Stimulated activated naive CD4-positive, alpha-beta T cell treated with Interleukin-2 at 50 U/mL for 16 hours (primary cell): Measurements from ENCODE around the gene GMPPA.

Experiments used
- DNase-seq: peaks from one replicate; lab custom pipeline; 2025; lab: John Stamatoyannopoulos, UW

Gene GMPPA

DNA sequence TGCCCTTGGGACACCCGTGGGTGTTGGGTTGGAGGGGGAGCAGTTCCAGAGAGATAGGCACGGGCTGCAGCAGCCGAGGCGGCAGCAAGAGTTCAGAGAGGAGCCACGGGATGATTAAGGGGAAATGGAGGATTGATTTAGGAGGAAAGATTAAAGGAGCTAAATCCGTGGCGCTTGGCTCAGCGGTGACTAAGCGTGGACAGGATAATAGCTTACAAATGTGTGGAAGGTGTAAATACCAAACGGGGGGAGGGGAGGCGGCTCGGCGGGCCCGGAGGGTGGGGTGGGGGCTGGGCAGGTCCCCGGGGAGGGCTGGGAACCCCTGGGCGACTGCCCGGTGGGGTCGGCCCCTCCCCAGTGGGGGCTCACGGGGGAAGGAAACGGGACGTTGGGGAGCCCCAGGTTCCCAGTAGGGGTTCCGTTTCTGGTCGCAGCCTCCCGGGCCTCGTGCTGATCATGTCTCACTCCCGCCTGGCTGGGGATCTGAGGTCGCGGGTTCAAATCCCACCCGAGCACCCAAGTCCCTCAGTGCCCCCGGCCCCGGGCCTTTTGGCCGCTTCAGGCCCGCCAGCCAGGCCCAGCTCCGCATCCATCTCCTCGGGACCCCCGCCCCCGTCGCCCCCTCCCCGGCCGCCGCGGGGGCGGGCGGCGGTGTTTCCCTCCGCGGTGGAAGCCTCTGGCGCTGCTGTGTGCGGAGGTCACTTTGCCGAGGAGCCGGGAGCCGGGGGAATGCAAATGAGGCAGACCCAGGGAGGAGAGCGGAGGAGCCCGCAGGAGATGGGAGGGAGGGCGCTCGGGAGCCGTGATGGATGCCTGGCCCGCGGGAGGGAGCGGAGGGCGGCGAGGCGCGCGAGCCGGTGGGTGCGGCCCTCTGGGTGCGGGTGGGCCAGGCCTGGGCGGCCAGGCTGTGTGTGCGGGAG, 23.7 kb downstream of the GMPPA start:
- no peak for DNase-seq

DNA sequence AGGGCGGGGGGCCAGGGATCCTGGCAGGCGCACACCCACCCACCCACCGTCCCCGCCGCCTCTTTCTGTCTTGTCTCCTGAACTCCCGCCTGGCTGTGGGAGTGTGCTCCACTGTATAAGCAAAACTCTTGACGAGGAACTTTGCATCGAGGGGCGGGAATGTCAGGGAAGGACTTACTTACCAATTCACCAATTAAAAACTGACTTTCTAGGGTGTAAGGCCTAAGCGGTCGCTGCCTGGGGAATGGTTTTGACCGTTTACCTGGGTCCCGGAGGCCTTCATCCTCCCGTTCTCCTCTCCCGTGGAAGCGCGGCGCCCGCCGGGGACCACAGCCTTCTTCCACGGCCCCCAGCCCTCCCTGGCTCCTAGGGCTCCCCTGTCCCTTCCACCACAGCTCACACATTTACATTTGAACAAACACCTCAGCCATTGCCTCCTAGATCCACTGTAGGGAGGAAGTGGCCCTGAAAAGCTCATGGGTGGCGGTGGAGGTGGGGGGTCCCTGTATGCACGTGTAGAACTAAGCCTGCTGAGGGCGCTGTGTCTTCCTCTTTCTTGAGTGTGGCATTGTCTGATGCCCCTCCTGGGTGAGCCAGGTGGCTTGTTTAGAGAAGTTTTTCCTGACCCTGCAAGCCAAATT, 24.5 kb downstream of the GMPPA start:
- no peak for DNase-seq

- no peak for DNase-seq
Observed at GRCh38 chr2:219524817-219525216, 26.1 kb downstream of the GMPPA start.

DNA sequence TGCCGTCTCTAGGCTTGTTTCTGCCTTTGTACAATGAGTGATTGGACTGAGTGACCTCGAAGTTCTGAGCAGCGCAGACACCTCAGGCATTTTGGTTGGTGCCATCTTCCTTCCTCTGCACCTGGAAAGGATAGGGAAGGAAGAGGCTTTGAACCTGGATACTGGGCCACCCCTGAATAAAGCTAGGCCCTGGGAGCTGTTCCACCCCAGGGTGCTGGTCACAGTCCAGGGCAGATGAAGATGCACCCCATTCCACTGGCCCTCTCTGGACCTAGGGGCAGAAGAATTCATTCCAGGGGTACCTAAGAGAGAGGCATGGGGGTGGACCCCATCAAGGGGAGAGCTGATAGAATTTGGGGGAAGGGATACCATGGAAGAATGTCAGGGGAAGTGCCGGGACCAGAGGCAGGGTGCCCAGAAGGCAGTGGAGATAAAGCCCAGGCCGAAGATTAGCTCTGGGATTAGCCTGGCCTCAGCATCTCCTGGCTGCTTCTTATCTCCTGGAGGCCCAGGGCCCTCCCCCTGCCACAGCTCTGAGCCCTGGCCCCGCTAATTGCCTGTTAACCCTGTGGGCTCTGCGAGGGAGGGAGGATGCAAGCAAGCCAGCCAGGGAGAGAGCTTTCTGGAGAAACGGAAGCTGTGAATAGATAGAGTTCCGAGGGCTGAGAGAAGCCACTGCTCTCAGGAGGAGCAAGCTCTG, 27.0 kb downstream of the GMPPA start:
- no peak for DNase-seq

GRCh38 chr2:219526320-219527075, 27.8 kb downstream of the GMPPA start:
- no peak for DNase-seq

DNA sequence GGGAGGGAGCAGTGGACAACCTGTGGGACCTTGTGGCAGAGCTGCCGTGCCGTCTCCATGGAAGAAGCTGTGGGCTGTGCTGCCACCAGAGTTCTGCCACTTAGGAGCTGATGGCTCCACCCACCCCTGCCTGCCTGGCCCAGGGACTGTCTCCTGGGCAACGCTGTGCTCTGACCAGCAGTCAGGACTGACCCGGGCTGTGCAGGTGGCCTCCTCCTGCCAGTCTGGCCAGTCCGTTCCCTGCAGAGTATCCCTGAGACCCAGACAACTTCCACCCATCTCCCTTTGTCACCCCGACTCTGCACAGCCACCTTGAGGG, 28.3 kb downstream of the GMPPA start:
- no peak for DNase-seq

- no peak for DNase-seq
Observed at GRCh38 chr2:219527472-219527871, 28.8 kb downstream of the GMPPA start.

DNA sequence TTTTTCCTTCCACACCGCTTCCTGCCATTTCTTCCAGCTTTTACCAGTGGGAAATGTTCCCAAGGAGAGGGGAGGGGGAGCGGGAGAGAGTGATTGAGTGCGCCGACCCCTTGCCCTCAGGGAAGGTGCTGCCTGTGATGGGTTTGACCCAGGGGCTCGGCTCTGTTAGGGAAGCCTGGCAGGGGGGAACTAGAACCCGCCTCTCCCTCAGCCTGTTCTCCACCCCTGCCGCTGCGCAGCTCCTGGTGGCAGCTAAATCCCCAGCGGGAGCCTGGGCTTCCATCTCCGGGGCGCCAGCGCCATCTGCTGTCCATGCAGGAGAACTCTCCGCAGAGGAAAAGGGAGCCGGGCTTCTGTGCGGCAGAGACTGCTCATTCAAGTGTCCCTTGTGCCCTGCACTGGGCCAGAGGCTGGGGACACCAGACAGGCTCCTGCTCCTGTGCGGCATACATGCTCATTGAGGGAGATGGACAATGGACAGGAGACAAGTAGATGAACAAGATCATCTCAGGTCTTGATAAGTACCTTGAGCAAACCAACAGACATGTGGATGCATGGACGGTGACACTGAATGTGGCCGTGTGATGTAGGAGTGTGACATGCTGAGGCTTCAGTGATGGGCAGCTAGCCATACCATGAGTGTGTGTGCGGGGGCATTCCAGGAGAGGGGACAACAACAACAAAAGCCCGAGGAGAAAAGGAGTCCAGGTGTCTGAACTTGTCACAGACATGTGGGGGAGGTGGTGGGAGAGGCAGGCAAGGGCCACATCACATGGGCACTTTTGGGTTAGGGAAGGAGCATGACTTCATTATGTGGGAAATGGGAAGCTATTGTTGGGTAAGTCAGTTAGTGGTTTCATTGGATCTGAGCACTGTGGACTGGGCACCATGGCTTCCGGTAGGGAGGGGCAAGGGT, 31.6 kb downstream of the GMPPA start:
- DNase-seq: peak; percentile 81

GRCh38 chr2:219531639-219532377, 33.1 kb downstream of the GMPPA start:
- DNase-seq: no peak

- DNase-seq: no peak
Observed at GRCh38 chr2:219532378-219532649, 33.6 kb downstream of the GMPPA start.

DNA sequence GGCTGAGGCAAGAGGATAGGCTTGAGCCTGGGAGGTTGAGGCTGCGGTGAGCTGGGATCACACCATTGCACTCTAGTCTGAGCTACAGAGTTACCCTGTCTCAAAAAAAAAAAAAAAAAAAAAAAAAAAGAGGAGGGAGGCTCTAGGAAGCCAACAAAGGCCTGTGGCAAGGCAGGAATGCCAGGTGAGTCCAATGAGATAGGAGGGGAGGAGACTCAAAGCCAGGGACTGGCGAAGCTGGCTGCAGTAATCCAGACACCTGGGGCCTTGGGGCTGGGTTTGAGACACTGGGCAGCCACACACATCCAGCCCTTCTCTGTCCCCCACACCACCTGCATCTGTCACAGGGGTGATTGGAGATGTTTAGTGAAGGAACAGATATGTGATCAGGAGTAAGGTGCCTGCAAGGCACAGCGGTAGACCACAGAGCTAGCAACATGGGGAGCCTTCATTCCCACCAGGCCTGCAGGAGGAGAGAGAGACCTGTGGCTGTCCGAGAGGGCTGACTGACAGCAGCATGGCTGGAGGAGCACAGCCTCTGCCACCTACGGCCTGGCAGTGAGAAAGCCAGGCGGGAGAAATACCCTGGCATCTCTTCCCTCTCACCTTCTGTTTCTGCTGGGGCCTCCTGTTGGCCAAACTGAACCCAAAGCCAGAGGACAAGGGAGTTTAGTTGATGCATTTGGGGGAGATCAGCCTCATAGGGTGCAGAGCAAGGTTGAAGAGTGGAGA, 35.4 kb downstream of the GMPPA start:
- DNase-seq: no peak

DNA sequence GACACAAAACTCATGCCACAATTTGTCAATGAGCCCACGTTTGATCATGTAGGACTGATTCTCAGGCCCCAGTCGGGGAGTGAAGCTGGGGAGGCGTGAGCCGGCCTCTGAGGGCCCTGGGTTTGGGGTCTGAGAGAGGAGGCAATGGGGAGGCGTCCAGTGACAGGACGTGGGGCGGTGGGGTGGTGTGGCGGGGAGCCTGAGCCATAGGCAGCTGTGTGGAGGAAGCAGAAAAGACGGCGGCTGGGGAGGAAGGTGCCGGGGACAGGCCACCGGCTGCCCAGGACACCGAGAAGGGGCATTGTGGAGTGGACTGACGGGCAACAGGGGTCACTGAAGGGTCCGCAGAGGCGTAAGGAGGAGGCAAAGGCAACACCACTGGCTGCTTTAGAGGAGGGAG, 37.7 kb downstream of the GMPPA start:
- no peak for DNase-seq

GRCh38 chr2:219536967-219537366, 38.3 kb downstream of the GMPPA start:
- no peak for DNase-seq

DNA sequence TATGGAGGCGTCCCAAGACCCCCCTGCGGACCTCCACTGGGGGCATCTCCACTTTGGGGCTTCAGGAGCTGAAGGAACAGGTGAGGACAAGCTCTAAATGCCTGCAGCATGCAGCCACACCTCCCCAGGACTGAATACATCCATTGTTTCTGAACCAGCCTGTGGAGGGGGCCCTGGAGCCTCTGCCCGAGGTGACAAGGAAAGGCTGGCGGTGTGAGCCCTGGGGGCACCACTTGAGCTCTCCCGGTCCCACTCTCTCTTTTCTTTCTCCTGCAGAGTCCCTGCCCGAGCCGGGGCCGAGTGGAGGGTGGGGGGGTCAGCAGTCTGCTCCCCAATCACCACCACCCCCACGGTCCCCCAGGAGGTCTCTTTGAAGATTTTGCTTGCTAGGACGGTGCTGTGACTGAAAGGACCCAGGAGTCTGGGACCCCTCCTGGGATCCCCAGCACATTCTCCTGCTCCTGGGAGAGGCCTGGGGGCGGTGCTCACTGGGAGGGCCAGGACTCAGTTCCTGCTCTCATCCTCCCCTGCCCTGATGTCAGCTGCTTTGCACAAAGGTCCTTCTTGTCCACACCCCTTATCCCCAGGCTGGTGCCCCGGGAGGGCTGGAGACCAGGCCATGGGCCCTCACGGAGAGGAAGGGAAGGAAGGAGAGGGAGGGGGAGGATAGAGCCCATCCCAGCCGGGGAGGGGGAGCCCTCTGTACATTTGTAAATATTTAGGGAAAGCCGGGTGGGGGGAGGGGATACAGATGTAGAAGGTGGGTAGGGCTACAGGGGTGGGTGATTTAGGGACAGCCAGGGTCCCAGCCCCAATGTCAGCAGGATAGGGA, 39.2 kb downstream of the GMPPA start:
- DNase-seq: no peak

GRCh38 chr2:219538504-219538951, 39.8 kb downstream of the GMPPA start:
- no peak for DNase-seq

- DNase-seq: no peak
Observed at GRCh38 chr2:219538956-219539788, 40.5 kb downstream of the GMPPA start.

DNA sequence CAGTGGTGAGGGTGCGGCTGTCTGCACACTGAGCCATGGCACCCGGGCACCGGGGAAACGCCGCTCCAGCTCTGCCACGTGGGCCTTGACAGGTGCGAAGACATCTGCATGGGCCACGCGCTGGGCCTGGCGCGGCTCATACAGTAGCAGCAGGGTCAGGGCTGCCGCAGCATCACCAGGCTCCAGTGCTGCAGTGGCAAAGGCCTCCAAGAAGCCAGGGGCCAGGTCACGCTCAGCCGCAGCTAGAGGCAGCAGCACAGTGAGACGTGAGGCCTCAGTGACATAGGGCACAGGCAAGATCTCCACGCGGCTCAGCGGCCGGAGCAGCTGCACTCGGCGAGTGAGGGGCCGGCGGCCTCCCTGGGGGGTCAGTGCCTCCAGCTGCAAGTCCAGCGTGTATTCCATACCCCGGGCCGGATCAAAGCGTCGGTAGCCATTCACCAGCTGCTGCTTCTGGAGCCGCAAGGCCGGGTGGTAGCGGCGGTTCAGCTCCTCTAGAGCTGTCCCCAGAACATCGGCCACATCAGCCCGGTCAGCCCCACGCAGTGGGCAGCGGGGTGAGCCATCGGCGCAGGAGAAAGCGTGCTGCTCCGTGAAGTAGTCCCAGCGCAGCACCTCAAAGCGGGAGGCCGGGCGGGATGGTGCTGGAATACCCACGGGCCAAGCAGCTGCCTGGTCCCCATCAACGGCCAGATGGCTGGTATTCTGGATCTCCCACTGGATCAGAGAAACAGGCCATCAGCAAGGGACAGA, 41.4 kb downstream of the GMPPA start:
- no peak for DNase-seq
